Epidermal melanocyte (primary cell): ENCODE measurements around the gene MYO1E.

Experiments used
- DNase-seq: peaks from one replicate; pipeline ENCODE4 v3.0.0; 2011; ENCODE audit warnings: low spot score; ENCODE audit not compliant: insufficient read length

The MYO1E gene

DNA sequence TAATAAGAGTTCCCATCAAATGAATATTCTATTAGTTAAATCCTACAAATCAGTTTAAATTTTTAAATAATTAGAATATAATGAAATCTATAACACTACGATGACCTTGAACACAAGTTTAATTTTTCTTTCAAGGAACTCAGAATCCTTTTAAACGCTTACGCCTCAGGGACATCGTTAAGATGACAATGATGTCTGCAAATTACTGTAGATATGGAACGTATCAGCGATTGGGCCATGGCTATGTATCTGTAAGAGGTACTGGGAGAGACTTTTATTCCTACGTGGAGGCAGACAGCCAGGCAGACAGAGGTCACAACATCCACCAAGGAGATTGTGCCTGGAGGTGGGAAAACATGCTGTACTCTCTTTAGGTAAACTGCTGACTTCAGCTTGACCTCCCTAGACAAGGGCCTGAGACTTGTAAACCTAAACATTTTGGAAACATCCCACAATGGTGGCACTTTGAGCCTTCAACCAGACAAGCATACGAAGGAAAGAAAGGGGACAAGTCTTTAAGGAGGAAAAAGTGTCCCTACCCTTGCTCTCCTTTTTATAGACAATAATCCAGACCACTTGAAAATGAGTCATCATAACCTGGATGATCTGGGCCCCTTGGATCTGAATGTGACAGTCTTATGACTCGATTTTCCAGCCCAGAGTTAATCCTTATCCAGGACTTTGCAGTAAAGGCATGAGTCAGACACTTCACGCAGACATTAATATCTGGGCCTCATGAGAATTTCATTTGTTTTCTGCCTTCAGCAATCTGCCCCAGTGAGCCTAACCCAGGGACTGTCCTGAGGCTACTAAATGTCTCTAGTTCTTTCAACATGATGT is 172.8 kb downstream of the MYO1E start:
- DNase-seq = no peak

DNA sequence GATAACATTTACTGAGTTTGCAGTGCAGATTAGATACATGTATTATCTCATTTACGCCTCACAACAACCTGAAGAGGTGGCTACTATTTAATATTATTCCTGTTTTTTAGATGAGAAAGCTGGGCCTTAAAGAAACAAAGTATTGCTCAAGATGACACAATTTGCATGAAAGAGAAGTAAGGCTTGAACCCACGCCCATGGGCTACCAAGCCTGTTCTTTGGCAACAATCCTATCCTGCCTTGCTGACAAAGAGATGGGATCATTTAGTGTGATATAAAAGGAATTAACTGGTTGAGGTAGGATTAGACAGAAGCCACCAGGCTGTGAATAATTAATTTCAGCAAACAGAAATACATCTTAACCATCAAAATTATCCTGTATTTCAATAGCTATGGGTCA is 175.2 kb downstream of the MYO1E start:
- DNase-seq = no peak

DNA sequence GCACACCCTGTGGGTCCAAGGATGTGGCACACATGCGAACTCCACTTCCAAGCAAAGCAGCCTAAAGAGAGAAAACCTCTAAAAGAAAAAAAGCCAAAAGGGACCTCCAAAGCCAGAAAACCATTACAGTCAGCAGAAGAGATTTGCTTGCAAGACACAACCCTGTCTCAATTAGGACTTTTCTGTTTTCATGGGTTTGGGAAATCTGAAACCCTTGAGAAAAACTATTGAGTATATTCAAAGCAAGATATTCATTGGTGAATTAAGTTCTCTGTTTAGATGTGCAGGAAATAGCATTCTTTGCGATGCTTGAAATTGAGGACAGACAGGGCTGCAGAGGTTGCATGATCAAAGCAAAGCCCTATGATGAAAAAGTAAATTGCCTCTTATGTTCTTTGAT is 176.3 kb downstream of the MYO1E start:
- DNase-seq = no peak

DNA sequence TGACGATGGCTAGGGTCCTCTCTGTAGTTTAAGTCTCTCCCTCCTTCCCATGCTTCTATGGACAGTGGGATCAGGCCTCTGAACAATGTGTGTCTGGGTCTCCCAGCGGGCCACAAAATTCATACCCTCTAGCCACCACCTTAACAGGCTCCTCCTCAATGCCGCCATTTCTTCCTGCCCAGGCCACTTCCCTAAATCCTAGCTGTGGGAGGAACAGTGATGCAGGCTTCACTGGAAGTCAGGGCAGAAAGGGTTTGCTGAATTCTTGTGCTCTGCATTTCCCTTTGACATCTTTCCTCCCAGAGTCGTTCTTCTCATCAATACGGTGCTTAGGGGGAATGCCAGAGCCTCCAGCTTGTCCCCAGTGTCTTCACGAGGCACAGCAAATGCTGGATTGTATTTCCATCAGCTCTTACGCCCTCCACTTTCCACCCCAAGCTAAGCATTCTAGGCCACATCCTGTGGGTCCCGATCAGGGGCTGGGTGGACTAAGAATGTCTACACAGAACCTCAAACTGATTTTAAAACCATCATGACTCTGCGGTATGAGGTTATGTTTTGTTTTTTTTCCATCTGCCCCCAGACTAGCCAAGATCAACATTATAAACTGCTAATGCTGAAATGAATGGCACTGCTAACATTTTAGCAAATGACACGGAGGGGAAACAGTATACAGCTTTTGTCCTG is 177.9 kb downstream of the MYO1E start:
- DNase-seq = no peak

DNA sequence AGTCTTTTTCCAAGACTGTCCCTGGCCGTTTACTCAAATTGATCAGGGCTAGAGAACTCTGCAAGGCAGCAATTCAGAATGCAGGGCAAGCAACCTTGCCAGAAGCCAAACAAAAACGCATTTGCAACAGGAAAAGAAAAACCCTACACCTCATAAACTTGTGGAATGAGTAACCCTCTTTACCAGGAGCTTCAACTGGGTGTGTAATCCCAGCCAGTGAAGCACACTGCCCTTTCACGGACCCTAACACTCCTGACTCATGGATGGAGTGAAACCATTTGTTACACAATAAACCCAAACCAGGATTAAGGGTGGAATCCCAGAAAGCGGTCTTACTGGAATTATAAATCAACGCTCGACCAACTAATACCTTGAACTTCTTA is 180.8 kb downstream of the MYO1E start:
- no peak for DNase-seq

DNA sequence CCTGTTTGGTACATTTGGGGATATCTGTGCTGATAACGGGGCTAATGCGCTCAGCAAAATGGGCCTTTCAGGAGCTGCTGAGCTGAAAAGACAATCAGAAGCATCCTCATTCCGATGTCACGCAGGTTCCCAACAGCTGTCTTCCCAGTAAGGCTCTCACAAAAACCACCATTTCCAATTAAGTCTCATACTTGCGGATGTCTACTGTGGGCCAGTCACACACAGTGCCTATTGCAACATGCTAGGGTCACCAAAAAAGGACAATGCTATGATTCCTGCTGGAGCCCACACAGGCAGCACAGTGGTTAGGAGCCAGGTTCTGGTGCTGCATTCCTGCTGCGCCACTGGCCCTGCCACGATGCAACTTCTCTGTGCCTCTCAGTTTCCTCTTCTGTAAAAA is 182.4 kb downstream of the MYO1E start:
- DNase-seq = no peak

DNA sequence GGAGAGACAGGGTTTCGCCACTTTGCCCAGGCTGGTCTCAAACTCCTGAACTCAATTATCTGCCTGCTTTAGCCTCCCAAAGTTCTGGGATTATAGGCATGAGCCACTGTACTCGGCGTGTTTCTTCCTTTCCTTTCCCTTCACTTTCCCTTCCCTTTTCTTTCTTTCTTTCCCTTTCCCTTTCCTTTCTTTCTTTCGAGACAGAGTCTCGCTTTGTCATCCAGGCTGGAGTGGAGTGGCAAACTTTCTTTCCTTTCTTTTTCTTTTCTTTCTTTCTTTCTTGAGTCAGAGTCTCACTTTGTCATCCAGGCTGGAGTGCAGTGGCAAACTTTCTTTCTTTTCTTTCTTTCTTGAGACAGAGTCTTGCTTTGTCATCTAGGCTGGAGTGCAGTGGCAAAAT is 183.4 kb downstream of the MYO1E start:
- DNase-seq = no peak

DNA sequence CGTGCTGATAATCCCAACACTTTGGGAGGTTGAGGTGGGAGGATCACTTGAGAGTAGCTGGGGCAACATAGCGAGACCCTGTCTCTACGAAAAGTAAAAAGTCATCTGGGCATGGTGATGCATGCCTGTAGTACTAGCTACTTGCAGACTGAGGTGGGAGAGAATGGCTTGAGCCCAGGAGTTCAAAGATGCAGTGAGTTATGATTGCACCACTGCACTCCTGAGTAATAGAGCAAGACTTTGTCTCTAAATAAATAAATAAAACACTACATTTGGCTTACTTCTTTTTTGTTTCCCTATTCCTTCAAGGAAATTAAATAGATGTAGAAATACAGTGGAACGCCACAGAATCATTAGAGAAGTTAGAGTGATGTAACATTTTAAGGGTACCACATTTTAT is 186.2 kb downstream of the MYO1E start:
- DNase-seq = no peak

DNA sequence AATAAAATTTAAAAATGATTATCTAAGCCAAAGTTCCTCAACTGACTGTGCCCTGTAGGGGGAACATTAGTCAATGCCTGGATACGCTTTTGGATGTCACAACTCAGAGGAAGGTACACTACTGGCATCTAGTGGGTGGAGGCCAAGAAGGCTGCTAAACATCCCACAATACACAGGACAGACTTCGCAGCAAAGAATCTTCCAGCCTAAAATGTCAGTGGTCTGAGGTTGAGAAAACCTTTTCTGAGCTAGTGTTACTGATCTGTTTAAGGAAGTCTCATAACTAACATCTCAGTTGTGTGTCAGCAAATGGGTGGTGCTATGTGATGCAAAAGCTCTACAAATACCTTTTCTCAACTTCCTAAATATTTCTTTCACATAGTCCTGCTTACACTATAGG is 186.9 kb downstream of the MYO1E start:
- no peak for DNase-seq

DNA sequence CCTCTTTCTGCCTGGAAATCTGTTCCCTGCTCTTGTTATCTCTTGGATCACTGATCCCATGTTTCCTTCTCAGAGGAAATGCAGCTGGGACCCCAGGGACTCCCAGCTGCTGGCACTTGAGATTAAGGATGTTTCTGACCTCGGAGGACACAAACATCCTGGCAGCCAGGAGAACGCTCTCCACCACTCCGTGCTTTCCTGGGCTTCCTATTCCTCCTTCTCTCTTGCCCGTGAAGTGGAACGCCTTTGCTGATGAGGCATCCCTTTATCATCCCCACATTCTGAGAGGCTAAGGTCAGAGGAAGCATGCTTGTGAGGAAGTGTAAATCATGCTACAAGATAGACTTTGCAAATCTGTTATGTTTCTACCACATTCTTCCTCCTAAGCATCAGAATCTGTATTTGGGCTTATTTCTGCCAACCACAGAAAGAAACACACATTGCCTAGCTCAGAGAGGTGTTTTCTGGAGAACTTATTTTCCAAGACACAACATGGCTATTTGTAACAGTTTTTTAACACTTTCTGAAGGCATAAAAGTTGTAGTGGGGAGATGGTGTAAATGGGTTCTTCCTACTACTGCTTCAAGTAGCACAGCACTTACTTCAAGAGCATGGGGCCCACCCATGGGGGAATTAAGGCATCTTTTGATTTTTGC is 191.6 kb downstream of the MYO1E start:
- DNase-seq = no peak

DNA sequence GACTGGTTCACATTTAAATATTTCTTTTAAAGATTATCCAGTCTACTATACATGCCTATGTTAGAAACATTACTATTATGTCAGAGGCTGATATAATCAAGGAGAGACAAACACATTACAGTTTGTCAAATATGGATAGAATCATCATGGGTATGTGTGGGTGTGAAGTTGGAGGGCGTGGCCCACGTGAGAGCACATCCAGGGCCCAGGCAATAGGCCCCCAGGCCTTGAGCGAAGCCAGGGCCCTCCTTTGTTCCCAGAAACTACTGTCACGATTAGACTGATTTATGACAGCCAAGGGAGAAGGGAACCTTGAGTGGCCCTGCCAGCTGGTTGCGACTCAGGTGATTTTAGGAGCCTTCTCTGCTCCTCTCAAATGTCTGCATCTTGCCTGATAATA is 193.0 kb downstream of the MYO1E start:
- no peak for DNase-seq

DNA sequence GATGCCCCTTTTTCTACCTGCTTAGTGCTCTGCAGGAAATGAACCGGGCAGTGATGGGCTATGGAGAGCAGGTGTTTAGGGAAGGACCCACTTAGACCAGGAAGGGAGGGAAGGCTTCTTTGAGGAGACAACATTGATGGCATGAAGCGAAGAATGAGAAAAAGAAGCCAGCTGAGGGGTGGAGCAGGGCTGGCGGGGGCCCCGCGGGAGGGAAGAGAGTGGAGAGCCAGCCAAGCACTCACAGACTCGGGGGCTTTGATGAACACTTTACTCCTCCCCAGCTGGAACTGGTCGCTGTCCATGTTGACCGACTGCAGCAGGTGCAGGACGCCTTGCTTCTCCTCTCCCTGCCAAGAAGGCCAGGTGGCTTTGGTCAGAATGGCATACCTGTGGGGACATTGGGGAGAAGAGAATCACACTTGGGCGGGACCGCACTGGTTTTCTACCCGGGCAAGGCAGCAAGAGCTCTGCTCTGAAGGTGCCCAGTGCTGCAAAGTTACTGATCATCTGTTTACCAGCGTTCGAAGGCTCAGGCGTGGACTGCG is 194.4 kb downstream of the MYO1E start:
- no peak for DNase-seq

DNA sequence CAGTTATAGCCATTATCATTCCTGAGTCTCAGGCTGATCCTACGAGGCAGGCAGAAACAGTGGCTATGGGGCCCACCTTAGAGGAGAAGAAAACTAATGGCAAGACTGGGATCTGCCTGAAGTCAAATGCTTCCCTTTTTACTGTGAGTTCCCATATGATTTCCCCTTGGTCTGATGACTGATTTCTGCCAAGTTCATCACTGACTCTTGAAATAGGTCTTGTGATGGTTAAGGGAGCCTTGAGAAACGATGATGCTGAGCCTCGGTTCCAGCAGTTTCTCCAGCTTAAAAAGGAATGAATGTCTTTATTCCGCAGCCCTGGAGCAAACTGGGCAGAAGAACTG is 195.4 kb downstream of the MYO1E start:
- DNase-seq = no peak

DNA sequence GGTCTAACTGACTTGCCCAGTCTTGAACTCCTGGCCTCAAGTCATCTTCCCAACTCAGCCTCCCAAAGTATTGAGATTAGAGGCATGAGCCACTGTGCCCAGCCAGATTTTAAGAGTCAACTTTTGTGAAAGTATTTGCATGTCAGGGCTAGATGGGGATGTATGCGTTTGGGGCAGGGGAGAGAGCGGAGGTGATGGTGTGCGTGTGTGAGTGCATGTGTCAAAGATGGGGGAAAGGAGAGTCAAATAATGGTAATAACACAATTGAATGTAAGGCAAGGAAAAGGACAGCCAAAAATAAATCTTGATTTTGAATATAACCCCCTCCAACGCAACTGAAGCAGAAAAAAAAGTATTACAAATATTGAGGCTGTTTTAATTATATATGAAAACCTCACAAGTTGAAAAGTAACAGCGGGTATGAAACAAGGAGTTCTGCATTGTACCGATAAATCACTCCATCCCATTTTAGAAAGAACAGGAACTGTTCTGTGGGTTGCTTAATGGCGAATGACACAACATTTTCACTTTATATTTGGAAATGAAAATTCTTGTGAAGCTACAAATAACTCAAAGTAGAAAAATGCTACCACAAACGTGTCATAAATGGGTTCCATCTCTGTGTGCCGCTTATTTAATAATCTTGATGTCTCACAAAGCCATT is 195.9 kb downstream of the MYO1E start:
- DNase-seq = no peak

DNA sequence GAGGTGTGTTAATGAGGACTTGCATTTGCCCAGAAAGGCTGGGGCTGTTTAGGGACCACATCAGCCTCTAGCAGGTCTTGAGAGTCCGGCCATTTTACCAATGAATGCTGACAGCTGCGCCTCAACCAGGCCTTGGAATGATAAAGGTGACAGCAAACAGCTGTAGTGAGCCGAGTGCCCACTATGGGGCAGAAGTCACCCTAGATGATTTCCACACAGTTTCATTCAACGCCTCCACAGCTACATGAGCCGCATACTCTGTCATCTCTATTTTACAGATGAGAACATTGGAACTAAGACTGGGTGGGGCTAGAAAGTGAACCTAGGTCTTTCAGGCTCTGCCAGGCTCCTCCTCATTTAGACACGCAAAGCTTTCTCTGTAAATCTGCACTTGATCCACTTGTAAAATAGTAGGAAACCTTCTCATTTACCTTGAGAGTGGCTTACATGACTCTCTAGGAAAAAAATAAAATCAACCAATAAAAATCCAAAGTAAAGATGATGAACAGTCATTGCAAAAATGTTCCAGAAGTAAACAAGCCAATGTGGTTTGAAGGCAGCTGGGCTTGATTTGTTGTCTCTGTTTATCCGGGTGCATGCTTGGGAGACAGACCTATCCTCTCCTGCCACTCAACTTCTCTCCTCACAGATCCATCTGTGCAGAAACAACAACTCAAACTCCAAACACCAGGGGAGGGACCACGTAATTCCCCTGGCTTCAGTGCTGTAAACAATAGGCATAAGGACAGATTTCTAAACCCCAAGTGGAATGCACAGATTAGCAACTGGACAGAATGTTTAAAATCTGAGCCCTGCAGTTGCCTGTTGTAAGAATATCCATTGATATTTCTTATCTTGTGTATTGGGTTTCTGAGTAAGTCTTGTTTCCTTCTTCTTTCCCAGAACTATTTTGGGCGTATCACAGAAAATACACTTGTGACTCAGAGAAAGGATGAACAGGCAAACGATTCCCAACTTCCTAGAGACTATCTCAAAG is 197.5 kb downstream of the MYO1E start:
- no peak for DNase-seq

DNA sequence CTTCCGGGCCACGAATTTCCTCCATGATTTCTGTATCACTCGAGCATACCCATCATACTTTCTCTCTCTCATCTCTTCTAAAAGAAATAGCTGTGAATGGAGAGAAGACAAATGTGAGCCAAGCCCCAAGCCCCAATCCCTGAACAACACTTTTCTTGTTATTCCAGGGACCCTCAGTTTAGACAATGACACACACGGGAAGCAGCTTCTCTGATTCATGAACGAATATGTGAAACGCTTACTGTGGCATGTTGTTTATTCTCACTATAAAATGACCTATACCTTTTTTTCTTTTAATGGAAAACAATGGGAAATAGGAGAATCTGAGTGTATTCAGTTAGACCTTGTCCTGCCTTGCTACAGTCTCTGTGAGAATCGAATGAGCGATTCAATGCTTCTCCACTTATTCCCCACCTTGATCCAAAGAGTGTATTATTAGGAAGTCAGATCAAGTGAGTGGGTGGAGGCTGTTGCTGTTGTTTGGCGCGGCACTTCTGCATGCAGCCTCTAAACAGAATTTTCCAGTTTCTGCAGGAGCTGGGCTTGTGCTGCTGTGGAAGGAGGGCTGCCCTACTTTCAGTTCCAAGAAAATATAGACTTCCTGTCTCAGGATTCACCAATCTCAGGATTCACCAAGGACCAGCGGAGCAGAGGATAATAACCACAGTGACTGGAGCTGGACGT is 198.4 kb downstream of the MYO1E start:
- no peak for DNase-seq

DNA sequence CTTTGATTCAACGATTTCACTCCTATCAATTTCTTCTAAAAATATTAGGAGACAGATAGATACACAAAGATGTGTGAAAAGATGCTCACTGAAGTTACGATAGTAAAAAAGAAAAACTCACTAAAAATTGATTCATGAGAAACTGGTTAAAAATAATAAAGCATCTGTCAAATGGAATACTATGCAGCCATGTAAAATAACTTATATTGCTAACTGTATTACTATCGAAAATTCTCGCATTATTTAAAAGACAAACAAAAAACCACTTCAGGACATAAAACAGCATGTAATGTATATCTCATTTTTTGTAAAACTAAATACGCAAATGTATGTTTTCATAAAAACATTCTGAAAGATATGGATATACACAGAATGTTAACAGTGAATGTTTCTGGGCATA is 199.5 kb downstream of the MYO1E start:
- no peak for DNase-seq

DNA sequence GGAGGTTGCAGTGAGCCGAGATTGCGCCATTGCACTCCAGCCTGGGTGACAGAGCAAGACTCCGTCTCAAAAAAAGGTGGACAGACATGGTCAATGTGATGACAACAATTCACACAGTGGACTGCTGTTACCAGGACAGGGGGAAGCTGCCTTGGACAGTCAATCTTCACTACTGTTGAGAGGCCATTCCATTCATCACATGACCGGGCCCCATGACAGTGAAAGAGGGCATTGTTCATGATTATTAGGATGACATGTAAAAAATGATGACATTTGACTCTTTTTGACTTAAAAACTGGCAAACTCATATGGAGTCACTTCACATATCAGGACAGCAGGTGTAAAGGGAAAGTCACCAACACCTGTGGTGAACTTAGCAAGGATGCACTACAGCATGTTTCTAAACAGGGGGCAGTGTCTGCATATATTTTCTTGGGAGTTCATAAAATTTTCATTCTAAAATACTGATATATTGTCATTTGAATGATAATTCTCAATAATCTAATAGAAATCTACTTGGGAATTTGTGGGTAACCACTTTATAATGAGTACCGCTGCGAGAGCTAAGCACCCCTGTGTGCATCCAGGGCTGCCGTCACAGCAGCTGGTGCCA is 200.3 kb downstream of the MYO1E start:
- DNase-seq = no peak

DNA sequence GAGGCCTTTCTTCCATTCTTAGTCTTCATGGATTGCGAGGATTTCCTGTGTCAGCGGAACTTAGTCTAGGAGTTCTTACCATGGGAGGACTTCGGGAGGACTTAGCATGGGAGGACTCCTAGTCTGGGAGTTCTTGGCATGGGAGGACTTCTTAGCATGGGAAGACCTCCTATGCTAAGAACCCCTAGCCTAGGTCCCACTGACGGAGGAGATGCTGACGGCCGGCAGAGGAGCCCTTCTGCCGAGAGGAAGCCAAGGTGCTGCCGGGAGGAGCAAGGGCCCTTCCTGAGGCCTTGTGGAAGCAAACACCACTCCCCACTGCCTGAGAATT is 201.6 kb downstream of the MYO1E start:
- DNase-seq = no peak
